IPS-11a (cell line): ENCODE data around the gene SLC24A1.
"Not testable (repeated sequence)": the region's sequence is repeated elsewhere in the genome, so short reads cannot be mapped to it uniquely, and the experiment has no call there.

Source experiments
- H3K4me3 ChIP-seq: one replicate; pipeline ENCODE4 v1.5.1; 2013; ENCODE audit warnings: low read depth, low read length, control low read depth

The SLC24A1 gene

DNA sequence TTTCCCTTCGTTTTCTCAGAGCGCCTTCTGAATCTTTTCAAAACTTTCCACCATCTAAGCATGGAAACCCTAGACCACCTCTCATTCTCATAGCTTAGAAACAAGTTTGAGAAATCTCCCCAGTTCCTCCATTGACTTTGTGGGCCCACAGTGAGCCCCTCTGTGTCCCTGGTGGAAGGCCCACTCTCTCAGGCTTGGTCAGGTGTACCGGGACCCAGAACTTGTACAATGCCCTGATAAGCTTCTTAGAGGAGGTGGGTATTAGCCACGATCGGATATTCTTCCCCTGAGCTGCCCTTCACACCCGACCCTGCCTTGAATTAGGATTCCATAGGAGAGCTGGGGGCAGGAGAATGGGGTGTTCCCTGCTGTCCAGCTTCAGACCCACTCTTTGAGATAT, at the start of gene SLC24A1:
Gene SLC24A1 (plus strand): TSS at position 301 of the 400 bp plus-strand sequence. CDS start 2,143 bp downstream, outside the sequence.
- H3K4me3 ChIP-seq: no peak within 1 kb of the TSS

DNA sequence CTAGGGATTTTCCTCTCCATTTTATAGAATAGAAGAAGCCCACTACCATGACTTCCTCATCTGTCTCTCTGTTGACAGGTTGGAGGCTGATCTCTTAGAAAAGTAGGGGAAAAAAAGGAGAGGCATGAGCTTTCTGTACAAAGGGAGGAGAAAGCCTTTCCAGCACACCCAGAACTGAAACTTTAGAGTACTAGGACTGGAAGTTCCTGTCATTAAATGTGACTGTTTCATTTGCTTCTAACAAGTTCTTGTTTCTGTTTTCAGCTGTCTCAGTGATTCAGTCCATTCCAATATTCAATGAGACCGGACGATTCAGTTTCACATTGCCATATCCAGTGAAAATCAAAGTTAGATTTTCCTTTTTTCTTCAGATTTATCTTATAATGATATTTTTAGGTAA, 49.8 kb upstream of the SLC24A1 start:
- H3K4me3 ChIP-seq: no peak overlapping the region

DNA sequence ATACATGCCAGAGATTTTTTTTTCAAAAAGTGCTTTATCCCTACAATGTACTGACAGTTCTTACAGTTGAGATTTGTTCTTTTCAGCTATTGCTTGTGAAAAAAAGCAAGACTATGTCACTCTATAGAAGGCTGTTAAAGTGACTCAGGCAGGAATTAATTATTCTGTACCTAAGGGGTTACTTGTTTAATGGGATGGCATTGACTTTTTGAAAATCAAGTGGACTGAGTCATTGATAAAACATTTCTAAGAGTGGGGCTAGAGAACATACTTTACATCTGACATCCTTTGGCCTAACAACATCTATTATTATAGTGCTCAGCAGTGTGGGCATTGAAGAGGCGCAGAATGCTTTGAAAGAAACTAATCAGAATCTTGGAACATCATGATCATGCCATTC, 45.1 kb upstream of the SLC24A1 start:
- H3K4me3 ChIP-seq: no peak overlapping the region

DNA sequence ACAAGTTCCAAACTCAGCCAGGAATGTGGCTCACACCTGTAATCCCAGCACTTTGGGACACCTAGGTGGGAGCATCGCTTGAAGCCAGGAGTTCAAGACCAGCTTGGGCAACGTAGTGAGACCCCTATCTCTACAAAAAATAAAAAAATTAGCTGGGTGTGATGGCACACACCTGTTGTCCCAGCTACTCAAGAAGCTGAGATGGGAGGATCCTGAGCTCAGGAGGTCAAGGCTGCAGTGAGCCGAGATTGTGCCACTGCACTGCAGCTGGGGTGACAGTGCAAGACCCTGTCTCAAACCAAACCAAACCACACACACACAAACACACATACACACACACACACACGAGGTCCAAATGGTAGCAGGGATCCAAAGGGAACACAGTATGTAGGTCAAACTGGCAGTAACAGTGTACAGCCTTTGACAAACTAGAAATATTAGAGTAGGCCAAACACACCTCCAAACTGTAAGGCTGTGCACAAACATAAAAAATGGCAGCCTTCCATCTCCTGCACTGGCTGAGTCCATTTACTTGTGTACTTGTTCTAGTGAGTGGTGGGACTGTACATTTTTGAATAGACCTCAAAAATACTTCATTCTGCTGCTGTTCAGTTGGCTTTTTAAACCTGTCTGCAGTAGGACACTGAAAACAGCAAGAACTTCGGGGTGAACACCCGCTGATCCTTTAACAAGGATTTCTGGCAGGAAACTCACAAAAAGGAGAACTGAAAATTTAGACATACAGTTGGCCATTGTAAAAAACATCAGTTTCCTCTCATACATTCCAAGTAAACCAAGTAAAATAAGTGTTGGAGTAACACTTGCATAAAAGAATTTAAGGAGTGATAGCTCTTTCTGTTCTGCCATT, 44.4 kb upstream of the SLC24A1 start:
- H3K4me3 ChIP-seq: no peak overlapping the region

DNA sequence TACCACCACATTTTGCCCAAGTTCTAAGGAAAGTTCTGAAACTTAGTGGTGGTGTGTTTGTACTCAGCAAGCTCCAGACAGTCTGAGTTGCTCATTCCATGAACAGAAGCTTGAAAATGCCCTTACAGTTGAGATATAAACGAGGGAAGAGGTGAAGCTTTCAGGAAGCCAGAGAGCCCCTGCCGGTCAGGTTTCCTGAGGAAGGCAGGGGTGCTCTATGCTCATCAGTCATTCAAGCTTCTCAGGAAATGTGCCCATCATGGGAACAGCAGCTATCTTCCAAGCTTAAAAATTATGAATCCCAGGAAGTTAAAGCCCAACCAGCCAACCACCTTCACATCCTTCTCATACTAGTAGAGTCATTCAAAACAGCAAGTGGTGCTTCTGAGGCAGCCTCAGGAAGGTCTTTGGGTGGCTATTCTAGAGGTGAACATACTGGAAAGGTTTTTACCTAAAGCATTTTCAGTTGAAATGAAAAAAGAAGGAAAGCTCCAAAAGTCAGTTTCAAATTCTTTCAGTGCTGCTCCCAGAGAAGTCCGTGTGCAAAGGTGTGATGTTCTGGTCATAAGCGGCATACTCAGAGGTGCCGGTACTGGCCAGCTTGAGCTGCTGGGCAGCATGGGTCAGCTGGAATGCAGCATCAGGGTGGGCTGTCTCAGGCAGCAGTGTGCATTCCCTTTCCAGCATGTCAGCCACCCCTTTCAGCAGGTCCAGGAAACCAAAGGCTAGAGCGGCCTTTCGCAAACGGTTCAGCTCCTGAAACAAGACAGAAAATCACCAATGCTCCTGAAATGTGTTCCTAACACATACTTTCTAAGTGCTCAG, 42.6 kb upstream of the SLC24A1 start:
- H3K4me3 ChIP-seq: no peak overlapping the region

DNA sequence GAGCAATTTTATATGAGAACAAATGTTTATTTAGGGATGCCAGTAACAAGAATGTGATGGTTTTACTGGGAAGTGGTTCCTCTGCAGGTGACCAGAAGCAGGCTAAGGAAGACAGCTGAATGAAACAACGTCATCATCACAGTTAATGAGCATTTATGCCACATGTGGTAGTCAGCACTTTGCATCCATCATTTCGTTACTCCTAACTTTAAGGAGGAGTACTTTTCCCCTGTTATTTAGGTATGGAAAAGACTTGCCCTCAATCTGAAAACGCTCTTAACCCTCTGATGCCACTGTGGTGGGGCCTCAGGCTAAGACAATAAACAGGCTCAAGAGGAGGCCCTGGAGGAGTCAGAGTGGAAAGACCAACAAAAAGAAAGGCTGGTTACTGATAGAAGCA, 42.0 kb upstream of the SLC24A1 start:
- H3K4me3 ChIP-seq: no peak overlapping the region

DNA sequence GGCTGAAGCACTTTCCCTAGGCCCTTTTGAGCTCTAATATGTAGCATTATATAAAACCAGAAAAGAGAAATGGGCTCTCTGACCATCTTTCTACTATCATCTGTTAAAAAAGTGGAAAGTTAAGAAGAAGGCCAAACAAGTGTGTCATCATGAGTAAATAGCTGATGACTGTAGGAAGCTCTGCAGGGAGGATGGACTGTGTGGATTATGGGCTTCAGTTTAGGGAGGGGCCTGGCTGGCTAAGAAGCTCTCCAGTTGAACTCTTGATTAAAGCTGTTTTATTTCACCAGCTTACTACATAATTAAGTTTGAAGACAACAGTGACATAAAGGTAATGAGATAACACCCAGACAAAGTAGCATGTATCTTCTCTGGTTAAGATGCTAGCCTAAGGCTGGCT, 41.5 kb upstream of the SLC24A1 start:
- H3K4me3 ChIP-seq: no peak overlapping the region

DNA sequence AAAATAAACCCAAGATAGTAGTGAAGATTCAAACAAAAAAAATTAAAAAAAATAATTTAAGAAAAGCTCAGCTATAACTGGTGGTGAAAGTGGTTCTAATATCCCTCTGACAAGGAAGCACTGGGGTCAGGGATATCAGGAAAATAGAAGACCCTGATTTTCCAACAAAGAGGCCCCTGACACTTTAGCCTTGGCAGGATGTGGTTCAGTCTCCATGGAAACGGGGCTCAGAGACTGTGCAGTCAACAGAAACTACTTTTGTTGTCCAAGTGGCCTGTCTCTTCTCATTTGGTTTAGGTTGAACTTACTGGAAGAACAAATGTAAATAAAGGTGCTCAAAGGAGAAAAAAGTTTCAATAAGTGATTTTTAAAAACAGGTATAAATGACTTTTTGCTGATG, 38.0 kb upstream of the SLC24A1 start:
- H3K4me3 ChIP-seq: no peak overlapping the region

DNA sequence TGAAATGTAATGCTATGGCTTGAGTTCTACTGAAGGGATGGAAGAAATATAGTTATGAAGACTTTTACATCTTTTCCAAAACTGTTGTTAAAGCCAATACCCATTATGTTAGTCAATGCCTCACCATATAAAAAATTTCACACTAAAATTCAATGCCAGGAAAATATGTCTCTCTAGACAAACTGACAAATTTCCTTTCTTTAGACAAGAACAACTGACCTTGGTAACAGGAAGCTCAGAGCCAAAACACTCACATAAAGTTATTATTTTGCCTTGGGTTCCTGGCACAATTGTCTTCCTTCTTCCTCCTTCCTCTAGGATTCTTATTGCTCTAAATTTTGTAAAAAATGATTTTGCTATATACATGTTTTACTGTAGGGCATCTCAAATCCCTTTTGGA, 37.5 kb upstream of the SLC24A1 start:
- H3K4me3 ChIP-seq: no peak overlapping the region

DNA sequence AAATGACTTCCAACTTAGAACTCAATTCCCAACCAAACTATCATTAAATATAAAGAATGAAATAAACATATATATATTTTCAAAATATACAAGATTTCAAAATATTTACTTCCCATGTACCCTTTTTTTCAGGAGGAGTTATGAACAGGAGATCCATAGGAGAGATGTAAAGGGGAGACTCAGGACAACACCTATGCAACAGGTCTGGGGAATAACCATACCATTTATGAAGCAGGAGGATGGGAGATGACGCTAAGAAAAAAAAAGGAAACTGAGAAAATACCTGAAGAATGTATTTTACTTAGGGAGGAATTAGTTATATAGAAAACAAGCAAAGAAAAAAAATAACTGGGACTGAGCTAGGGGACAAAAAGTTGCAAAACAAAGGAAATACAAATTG, 34.6 kb upstream of the SLC24A1 start:
- H3K4me3 ChIP-seq: no peak overlapping the region

DNA sequence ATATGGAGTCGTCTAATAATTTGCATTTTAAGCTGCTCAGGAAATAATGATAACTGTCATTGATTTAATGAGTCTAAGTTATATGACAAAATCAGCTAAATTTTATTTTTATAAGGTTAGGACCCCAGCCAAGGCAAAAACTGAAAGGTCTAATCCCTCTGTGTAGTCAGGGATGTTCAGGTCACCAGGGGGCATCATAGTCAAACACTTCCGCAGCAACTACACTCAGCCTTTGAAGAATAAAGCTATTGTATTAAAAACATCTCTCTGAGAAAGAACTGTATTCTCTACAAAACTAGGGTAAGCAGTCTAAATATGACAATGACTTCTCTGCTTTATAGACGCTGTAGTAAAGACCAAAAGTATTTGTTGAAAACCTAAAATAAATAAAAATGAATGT, 25.8 kb upstream of the SLC24A1 start:
- H3K4me3 ChIP-seq: no peak overlapping the region

DNA sequence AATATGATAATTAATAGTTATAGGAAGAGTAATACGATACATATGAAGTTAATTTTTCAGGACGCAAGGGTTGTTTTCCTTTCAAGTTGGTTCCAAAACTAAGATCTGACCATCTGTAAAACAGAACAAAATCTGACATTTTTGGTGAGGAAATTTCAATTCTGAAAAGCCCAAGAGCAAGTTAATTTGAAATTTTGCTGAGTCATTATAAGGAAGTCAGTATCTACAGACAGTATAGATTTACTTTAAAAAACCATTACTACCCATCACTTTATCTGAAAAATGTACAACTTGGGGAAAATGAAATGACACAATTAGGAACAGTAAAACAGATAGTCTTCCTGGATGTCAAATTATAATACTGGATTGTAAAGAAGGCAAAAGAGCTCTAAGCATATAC, 23.3 kb upstream of the SLC24A1 start:
- H3K4me3 ChIP-seq: no peak overlapping the region

DNA sequence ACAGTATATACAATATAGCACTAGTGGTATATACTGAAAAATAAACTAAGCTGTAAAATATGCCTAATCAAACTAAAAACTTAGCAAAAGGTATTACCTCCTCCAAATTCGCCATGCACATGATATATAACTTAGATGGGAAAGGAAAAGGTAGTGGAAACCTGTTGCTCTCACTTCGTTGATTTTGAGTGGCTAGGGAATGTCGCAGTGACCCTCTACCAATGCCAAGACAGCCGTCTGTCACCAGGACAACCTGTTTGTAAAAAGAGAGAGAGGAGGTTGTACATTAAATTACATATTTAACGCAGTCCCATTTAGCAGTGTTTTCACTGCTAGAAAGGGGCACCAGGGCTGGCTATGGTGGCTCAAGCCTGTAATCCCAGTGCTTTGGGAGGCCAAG, 22.1 kb upstream of the SLC24A1 start:
- no peak overlapping the region for H3K4me3 ChIP-seq

DNA sequence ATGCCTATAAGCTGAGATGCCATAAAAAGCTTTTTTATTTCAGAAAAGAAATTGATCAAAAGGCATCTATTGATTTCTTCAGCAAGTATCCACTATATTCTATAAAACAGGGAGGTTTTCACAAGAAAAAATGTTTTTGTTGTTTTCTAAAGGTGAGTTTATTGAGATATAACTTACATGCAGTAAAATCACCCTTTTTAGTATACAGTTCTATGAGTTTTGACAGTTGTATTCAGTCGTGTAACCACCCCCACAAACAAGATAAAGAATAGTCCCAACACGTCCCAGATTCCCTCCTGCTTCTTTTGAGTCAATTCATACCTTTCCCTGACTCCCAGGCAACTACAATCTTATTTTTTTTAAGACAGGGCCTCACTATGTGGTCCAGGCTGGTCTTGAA, 18.6 kb upstream of the SLC24A1 start:
- H3K4me3 ChIP-seq: no peak overlapping the region

DNA sequence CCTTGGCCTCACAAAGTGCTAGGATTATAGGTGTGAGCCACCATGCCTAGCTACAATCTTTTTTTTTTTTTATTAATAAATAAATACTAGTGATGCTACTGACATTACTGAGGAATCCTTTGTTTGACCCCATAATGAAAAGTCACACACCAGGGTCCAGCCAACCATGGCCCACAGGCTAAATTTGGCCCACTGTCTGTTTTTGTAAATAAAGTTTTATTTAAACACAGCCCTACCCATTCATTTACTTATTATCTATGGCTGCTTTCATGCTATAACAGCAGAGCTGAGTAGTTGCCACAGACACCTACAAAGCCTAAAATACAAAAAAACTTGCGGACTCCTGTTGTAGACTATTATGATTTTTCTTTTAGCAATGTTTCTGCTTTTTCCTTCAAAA, 18.2 kb upstream of the SLC24A1 start:
- no peak overlapping the region for H3K4me3 ChIP-seq

DNA sequence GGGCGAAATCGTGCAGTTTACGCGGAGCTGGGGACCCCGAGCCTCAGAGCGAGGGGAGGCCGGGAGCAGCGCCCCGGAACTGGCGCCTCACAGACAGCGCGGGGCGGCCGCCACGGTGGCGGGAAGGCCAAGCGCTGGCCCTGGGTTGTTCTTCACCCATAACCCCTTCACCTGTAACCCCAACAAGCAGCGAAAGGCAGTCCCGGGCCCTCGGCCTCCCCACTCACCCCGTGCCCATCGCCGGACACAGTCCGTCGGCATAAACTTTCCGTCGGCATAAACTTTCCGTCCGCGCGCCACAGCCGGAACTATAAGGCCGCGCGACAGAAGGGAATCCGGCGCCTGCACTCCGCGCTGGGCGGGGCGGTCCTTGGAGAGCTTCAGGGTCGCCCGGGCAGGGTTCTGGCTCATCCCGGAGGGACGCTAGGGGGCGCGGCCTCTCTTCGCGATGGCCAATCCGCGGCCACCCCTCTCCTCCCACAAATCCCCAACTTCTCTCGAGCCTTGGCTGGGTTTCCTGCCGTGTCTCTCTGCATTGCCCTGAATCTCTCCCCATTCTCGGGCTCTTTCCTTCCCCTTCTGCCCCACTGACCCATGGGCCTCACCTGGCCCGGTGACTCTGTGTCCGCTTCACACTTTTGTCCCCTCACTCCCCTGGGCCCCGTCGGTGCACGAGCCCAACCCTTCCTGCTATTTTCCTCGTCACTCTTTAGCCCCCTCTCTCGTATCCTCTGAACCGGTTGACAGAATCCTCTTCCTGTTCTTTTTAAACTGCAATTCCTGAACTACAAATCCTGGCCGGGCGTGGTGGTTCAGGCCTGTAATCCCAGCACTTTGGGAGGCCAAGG, 10.6 kb upstream of the SLC24A1 start, which contains the start of gene INTS14:
Gene INTS14 (minus strand): TSS at position 261 of the 848 bp plus-strand sequence. CDS start 3,751 bp downstream, outside the sequence.
- H3K4me3 ChIP-seq: peak within 1 kb of the TSS; percentile 88

DNA sequence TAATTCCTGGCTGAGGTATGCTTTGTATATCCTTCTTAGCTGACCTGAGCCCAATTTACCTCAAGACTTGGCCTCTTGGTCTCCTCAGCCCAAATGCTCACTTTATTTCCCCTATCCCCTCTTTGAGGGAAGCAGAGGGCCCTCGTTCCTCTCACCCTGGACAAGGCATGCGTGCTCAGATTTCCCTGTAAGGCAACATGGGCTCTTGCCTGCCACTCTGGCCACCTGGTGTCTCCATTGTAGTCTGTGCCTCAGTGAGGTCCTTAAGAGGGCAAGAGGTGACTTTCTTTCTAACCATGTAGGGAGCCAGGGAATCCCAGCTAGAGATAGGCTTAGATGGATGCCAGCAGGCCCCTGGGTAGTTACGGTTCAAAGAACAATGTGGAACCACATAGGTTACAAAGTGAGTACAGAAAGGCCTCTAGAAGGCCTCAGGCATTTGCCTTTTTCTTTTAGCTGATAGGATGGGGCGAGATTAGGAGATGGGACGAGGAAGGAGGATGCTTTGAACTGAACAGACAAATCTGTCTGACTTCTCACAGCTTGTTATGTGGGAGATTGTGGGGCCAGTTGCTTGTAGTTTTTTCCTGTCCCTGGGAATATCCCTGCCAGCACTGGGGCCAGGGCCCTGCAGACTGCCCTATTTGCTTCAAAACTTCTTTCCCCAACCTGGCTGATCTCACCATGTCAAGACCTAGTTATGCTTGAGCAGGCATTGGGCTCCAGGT, 9.7 kb upstream of the SLC24A1 start:
- peak overlapping the region; percentile 88 for H3K4me3 ChIP-seq

DNA sequence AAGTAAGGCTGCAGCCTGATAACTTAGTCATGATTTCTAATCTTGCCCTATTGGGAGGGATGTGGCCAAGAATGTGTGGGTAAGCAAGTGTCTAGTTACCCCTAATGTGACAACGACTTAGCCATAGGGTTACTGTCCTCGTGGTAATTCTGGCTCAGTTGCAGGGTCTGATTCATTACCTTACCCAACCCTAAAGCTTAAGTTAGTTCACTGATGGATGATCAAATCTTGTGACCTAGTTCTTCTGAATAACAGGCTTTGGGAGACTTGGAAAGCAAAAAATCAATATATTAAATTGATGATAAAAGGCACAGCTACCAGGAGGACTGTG, 9.2 kb upstream of the SLC24A1 start:
- no peak overlapping the region for H3K4me3 ChIP-seq

DNA sequence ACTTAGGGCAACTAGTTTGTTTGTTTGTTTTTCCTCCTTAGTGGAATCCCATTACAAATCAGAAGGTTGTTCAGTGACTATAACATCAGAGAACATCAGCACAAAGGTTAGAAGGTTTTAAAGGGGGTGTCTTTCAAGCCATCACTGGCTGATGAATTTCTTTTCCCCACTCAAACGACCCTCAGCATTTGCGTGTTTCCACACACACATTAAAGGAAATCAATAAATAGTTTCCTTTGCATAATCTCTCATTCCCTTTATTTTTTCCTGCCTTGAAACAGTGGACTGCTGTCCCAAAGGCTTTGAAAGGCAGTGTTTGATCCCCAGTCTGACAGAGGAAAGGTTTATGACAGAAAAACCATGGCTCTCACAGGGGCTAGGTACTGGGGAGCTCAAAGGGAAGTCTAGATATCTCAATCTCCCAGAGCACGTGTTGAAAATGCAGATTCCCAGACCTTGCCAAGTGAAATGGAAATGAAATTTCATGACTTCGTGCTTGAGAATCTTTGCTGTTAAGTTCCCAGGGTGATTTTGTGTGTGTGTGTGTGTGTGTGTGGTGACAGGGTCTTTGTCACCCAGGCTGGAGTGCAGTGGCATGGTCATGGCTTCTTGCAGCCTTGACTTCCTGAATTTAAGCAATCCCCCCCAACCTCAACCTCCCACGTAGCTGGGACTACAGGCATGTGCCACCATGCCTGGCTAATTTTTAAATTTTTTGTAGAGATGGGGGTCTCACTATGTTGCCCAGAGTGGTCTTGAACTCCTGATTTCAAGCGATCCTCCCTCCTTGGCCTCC, 8.6 kb upstream of the SLC24A1 start:
- H3K4me3 ChIP-seq: no peak overlapping the region

DNA sequence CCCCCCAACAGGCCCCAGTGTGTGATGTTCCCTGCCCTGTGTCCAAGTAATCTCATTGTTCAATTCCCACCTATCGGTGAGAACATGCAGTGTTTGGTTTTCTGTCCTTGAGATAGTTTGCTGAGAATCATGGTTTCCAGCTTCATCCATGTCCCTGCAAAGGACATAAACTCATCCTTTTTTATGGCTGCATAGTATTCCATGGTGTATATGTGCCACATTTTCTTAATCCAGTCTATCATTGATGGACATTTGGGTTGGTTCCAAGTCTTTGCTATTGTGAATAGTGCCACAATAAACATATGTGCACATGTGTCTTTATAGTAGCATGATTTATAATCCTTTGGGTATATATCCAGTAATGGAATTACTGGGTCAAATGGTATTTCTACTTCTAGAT, 5.9 kb upstream of the SLC24A1 start:
- not testable (repeated sequence) for H3K4me3 ChIP-seq
